AG04450 (cell line): Measurements from ENCODE around the gene CLDN7. TPM values are rescaled to one million over a fixed set of nuclear protein-coding genes. Genes with fewer than 3 reads are reported as not detected.
A peak's percentile ranks its signal among the peaks of the same experiment; 100 is the strongest.

Experiments used
- CTCF ChIA-PET: fragments of 300-600, 350-600 bp; formaldehyde crosslinking; extraction: SDS; loops from one replicate; lab custom pipeline; 2022; ENCODE audit warnings: antibody characterized with exemption, inconsistent platforms; lab: Charles Lee
- POLR2A ChIA-PET: fragments of 350-600 bp; formaldehyde crosslinking; extraction: SDS; loops from one replicate; lab custom pipeline; 2021; ENCODE audit warnings: antibody characterized with exemption, inconsistent platforms; lab: Yijun Ruan, JAX
- DNase-seq: peaks from one replicate; pipeline ENCODE4 v3.0.0-alpha.2; 2011; ENCODE audit warnings: low read depth, low spot score
- H3K27ac ChIP-seq: one replicate; pipeline ENCODE4 v1.5.1; 2012; ENCODE audit warnings: low read depth, low read length, control low read depth
- H3K27me3 ChIP-seq: one replicate; pipeline ENCODE4 v1.6.0; 2012; ENCODE audit warnings: low read length; ENCODE audit not compliant: control insufficient read depth, insufficient read depth
- H3K4me3 ChIP-seq: 2 replicates; pipeline ENCODE4 v1.5.1; 2011; ENCODE audit warnings: mild to moderate bottlenecking, low read depth, low read length, control low read depth
- H3K9me3 ChIP-seq: 2 replicates; pipeline ENCODE4 v1.5.1; 2012; ENCODE audit warnings: low read length; ENCODE audit not compliant: control insufficient read depth, insufficient read depth
- polyA plus RNA-seq: library from polyadenylated mRNA; depleted of rRNA; stranded (reverse); fragments of >200 nt; gene quantifications from 2 replicates; pipeline ENCODE4 v1.2.3, GENCODE V29; 2011
- TF ChIP-seq, protein P1 (sequence below): IDR thresholded peaks from 2 replicates; pipeline ENCODE4 v1.5.1; 2011; ENCODE audit warnings: low read depth, low read length, control low read depth, inconsistent platforms

CLDN7 gene
- polyA plus RNA-seq, 1 experiment = 0.84 TPM

- peak overlapping the region; percentile 86 for H3K4me3 ChIP-seq
- H3K27ac ChIP-seq = peak overlapping the region; percentile 11
- CTCF ChIA-PET = interaction anchor here (0.9 to 2.0 kb wide), 4 partner anchors 11 to 75 kb away, joined by 3 to 9 read pairs (median 4); no protein-coding TSS in a partner anchor
- H3K9me3 ChIP-seq = no peaks in the 10 kb centered on the region; the same call in 1 of the 2 replicates
- POLR2A ChIA-PET = interaction anchor here (1.9 to 4.2 kb wide), 5 partner anchors 12 to 75 kb away, joined by 8 to 42 read pairs (median 10); partner anchors contain the start of genes CTDNEP1, DVL2, ELP5 and GABARAP
- no peaks in the 10 kb centered on the region for H3K27me3 ChIP-seq
- TF ChIP-seq, protein P1, sequence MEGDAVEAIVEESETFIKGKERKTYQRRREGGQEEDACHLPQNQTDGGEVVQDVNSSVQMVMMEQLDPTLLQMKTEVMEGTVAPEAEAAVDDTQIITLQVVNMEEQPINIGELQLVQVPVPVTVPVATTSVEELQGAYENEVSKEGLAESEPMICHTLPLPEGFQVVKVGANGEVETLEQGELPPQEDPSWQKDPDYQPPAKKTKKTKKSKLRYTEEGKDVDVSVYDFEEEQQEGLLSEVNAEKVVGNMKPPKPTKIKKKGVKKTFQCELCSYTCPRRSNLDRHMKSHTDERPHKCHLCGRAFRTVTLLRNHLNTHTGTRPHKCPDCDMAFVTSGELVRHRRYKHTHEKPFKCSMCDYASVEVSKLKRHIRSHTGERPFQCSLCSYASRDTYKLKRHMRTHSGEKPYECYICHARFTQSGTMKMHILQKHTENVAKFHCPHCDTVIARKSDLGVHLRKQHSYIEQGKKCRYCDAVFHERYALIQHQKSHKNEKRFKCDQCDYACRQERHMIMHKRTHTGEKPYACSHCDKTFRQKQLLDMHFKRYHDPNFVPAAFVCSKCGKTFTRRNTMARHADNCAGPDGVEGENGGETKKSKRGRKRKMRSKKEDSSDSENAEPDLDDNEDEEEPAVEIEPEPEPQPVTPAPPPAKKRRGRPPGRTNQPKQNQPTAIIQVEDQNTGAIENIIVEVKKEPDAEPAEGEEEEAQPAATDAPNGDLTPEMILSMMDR = no peak
- DNase-seq = no peak
These were observed 40.8 kb downstream of the CLDN7 start for GRCh38 chr17:7221278-7222092.

DNA sequence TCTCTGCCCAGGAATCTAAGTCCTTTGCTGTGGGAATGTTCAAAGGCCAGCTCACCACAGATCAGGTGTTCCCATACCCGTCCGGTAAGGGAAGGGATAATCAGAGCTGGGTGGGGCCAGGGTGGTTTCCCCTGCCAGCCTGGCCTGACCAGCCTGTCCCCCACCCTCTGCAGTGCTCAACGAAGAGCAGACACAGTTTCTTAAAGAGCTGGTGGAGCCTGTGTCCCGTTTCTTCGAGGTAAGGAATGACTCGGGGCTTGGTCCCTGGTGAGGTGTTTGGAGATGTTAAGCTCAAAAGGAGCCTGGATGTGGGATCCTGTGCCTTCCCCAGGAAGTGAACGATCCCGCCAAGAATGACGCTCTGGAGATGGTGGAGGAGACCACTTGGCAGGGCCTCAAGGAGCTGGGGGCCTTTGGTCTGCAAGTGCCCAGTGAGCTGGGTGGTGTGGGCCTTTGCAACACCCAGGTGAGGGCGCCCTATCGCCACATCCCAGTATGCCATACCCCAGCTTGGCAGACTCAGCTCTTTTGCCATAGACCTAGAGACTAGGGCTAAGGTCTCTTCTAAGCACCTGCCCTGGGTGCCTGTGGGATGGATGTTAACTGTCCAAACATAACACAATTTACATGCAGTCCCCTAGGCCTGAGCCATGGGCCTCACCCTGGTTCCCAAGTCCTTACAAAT is 41.5 kb downstream of the CLDN7 start:
- H3K9me3 ChIP-seq = no peaks in the 10 kb centered on the region; the same call in 1 of the 2 replicates
- POLR2A ChIA-PET = interaction anchor here (1.8 to 4.2 kb wide), 6 partner anchors 13 to 175 kb away, joined by 8 to 42 read pairs (median 10); partner anchors contain the start of genes CTDNEP1, DVL2, ELP5 and GABARAP
- no peak for DNase-seq
- peak overlapping the region; percentile 87 for H3K27ac ChIP-seq
- CTCF ChIA-PET = interaction anchor here (0.8 to 2.1 kb wide), 6 partner anchors 11 to 175 kb away, joined by 3 to 10 read pairs (median 4); no protein-coding TSS in a partner anchor
- TF ChIP-seq, protein P1 = peak; percentile 35
- H3K4me3 ChIP-seq = peak overlapping the region; percentile 86
- no peaks in the 10 kb centered on the region for H3K27me3 ChIP-seq

- Histone ChIP-seq H3K4me3 (peak within 1 kb of the TSS; percentile 86), H3K27ac (peak within 1 kb of the TSS; percentile 87), H3K27me3 (no peaks in the 10 kb centered on the region), H3K9me3 (no peaks in the 10 kb centered on the region; the same call in 1 of the 2 replicates)
- CTCF ChIA-PET = interaction anchor here (0.8 to 2.1 kb wide), 5 partner anchors 17 to 174 kb away, joined by 3 to 10 read pairs (median 5); no protein-coding TSS in a partner anchor
- TF ChIP-seq, protein P1 = no peak
- POLR2A ChIA-PET = interaction anchor here (0.5 to 4.2 kb wide), 10 partner anchors 14 to 984 kb away, joined by 3 to 42 read pairs (median 8); partner anchors contain the start of genes CTDNEP1, DVL2, ELP5 and GABARAP
- peak; percentile 74 for DNase-seq
These were observed 42.3 kb downstream of the CLDN7 start, which contains the start of the genes ACADVL and DLG4 for GRCh38 chr17:7219812-7220592. Gene ACADVL (plus strand): TSS chr17:7219938. CDS start chr17:7219985, 47 bp downstream. Gene DLG4 (minus strand): TSS chr17:7219836.

- peak overlapping the region; percentile 86 for H3K4me3 ChIP-seq
- H3K27me3 ChIP-seq = no peaks in the 10 kb centered on the region
- ChIA-PET POLR2A (interaction anchor here (0.7 to 4.2 kb wide), 9 partner anchors 15 to 183 kb away, joined by 3 to 42 read pairs (median 8); partner anchors contain the start of genes CTDNEP1, DVL2, ELP5 and GABARAP), CTCF (interaction anchor here (2.1 kb wide), 1 partner anchor 174 kb away, joined by 10 read pairs; no protein-coding TSS in a partner anchor)
- DNase-seq = no peak
- peak overlapping the region; percentile 39 for H3K27ac ChIP-seq
- no peaks in the 10 kb centered on the region; the same call in 1 of the 2 replicates for H3K9me3 ChIP-seq
- TF ChIP-seq, protein P1 = no peak
These were observed 43.0 kb downstream of the CLDN7 start for GRCh38 chr17:7219229-7219811.
